Transverse colon (tissue), 4 donors: ENCODE data around the gene PTTG2.

Experiments used
- CTCF ChIP-seq, 5 experiments: fragments of 200-600 bp in 3 of 5; fragments of 450-650 bp in 2 of 5; sonication (generic) in 3 of 5; IDR thresholded peaks; 1 replicate in 2 of 5; 2 replicates in 3 of 5; pipeline ENCODE4 v1.5.1; 2016 to 2017; ENCODE audit warnings: antibody characterized with exemption in 5 of 5, inconsistent platforms in 3 of 5, mild to moderate bottlenecking in 2 of 5, moderate library complexity in 1 of 5
- POLR2A ChIP-seq: fragments of 450-650 bp; IDR thresholded peaks from one replicate; pipeline ENCODE4 v1.6.1; 2016; ENCODE audit warnings: antibody characterized with exemption, mild to moderate bottlenecking, moderate library complexity
- POLR2AphosphoS5 ChIP-seq, 3 donors: sonication (generic); formaldehyde crosslinking; IDR thresholded peaks; one replicate each; pipeline ENCODE4 v1.6.1; 2016; ENCODE audit warnings: antibody characterized with exemption in 3 of 3

DNA sequence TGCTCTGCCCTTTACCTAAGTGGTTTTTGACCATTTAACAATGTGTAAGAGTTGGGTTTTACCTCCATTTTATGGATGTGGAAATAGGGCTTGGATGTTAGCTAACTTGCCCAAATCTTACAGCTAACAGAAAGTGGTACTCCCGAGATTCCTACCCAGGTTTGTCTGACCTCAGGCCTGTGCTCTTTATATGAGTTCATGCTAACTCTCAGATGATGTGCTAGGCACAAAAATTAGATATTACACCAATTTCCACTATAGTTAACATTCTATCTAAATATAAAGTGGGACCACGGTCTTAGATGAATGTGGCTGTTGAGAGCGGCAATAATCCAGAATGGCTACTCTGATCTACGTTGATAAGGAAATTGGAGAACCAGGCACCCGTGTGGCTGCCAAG, at the start of gene PTTG2:
- TF ChIP-seq CTCF (IDR thresholded peaks at IDR 0.05), result no peak
- TF ChIP-seq POLR2AphosphoS5 (IDR thresholded peaks at IDR 0.05), result no peak
- no peak for TF ChIP-seq POLR2A
